HepG2 (cell line): Measurements from ENCODE around the gene CDC42BPG. TPM values are rescaled to one million over a fixed set of nuclear protein-coding genes. Genes with fewer than 3 reads are reported as not detected.

Source experiments
- GATAD2A ChIP-seq: IDR thresholded peaks from 2 replicates; pipeline ENCODE4 v1.6.1; 2016
- HHEX ChIP-seq: IDR thresholded peaks from 2 replicates; pipeline ENCODE4 v1.6.1; 2016; ENCODE audit warnings: control low read depth
- HNF4G ChIP-seq, 2 experiments: sonication (generic) in 1 of 2; formaldehyde crosslinking in 1 of 2; IDR thresholded peaks; 2 replicates each; pipeline versions ENCODE4 v1.4.0 to v1.6.1; 2011 to 2020; ENCODE audit warnings: borderline replicate concordance in 2 of 2, low read depth in 2 of 2, mild to moderate bottlenecking in 2 of 2, low read length in 1 of 2, missing genetic modification reagents in 1 of 2, moderate library complexity in 1 of 2
- IRX3 ChIP-seq: sonication (generic); formaldehyde crosslinking; IDR thresholded peaks from 2 replicates; pipeline ENCODE4 v1.8.1; 2023; ENCODE audit warnings: mild to moderate bottlenecking, low read depth, missing genetic modification reagents, borderline replicate concordance
- MTF2 ChIP-seq: sonication (generic); formaldehyde crosslinking; IDR thresholded peaks from 2 replicates; pipeline ENCODE4 v1.5.0; 2020; ENCODE audit warnings: missing genetic modification reagents, borderline replicate concordance
- PPARG ChIP-seq: conservative IDR thresholded peaks from 2 replicates; pipeline ENCODE4 v1.6.1; 2016; ENCODE audit warnings: missing biosample characterization, missing genetic modification reagents
- RELA ChIP-seq: sonication (generic); formaldehyde crosslinking; IDR thresholded peaks from 2 replicates; pipeline ENCODE4 v1.4.0; 2020; ENCODE audit warnings: missing genetic modification reagents
- TAF15 ChIP-seq: fragments of 200-400 bp; formaldehyde crosslinking; IDR thresholded peaks from one replicate; pipeline ENCODE4 v1.6.1; 2018; ENCODE audit warnings: mild to moderate bottlenecking, low read depth, low read length; ENCODE audit not compliant: poor library complexity, severe bottlenecking
- ZBTB42 ChIP-seq: sonication (generic); formaldehyde crosslinking; IDR thresholded peaks from 2 replicates; pipeline ENCODE4 v1.5.0; 2020; ENCODE audit warnings: mild to moderate bottlenecking, missing genetic modification reagents
- ZFP36 ChIP-seq: fragments of 150-350 bp; IDR thresholded peaks from 2 replicates; pipeline ENCODE4 v1.6.1; 2018; ENCODE audit warnings: borderline replicate concordance, low read length, low read depth; ENCODE audit not compliant: partially characterized antibody
- ZNF121 ChIP-seq: sonication (generic); formaldehyde crosslinking; IDR thresholded peaks from 2 replicates; pipeline ENCODE4 v1.5.0; 2020; ENCODE audit warnings: mild to moderate bottlenecking, missing genetic modification reagents
- ZNF616 ChIP-seq: sonication (generic); formaldehyde crosslinking; IDR thresholded peaks from 2 replicates; pipeline ENCODE4 v1.5.0; 2020; ENCODE audit warnings: low read depth, mild to moderate bottlenecking, missing genetic modification reagents
- polyA plus RNA-seq, 8 experiments: library from polyadenylated mRNA; depleted of rRNA in 3 of 8; stranded (reverse) in 7 of 8; unstranded in 1 of 8; fragments of >200 nt; fragmentation: Illumina TruSeq in 4 of 8; extraction: Trizol in 4 of 8; gene quantifications; 2 replicates each; pipeline versions ENCODE4 v1.2.1 to v1.2.3, GENCODE V29; 2011 to 2016; ENCODE audit warnings: low read depth in 4 of 8, missing spikeins in 1 of 8, mixed read lengths in 1 of 8; ENCODE audit not compliant: insufficient read depth in 1 of 8
- total RNA-seq, 5 experiments: library from RNA; depleted of rRNA; stranded (reverse); fragments of >200 nt; fragmentation: Illumina TruSeq; extraction: Trizol; gene quantifications; 2 replicates each; pipeline ENCODE4 v1.2.3, GENCODE V29; 2016; ENCODE audit warnings: low read depth in 1 of 5
- TF ChIP-seq, protein P1 (sequence below): sonication (generic); formaldehyde crosslinking; IDR thresholded peaks from 2 replicates; pipeline ENCODE4 v1.4.0; 2020; ENCODE audit warnings: mild to moderate bottlenecking, missing genetic modification reagents
- TF ChIP-seq, protein P2 (sequence below): sonication (generic); formaldehyde crosslinking; conservative IDR thresholded peaks from 2 replicates; pipeline ENCODE4 v1.8.0; 2022; ENCODE audit warnings: low read depth, missing genetic modification reagents
- TF ChIP-seq, protein P3 (sequence below): sonication (generic); formaldehyde crosslinking; conservative IDR thresholded peaks from 2 replicates; pipeline ENCODE4 v1.8.0; 2022; ENCODE audit warnings: mild to moderate bottlenecking, moderate library complexity, missing genetic modification reagents
- TF ChIP-seq, protein P4 (sequence below): sonication (generic); formaldehyde crosslinking; IDR thresholded peaks from 2 replicates; pipeline ENCODE4 v1.4.0; 2020; ENCODE audit warnings: missing genetic modification reagents
- TF ChIP-seq, protein P5 (sequence below): sonication (generic); formaldehyde crosslinking; IDR thresholded peaks from 2 replicates; pipeline ENCODE4 v1.5.0; 2020; ENCODE audit warnings: mild to moderate bottlenecking, missing genetic modification reagents
- TF ChIP-seq, protein P6 (sequence below): sonication (generic); formaldehyde crosslinking; IDR thresholded peaks from 2 replicates; pipeline ENCODE4 v1.4.0; 2020; ENCODE audit warnings: missing genetic modification reagents

The CDC42BPG gene
- total and polyA plus RNA-seq, 2 of the 13 experiments (the other 11 are each of a cell fraction or from before 2014, with no cell fraction given), result 0.55 to 1.4 TPM

DNA sequence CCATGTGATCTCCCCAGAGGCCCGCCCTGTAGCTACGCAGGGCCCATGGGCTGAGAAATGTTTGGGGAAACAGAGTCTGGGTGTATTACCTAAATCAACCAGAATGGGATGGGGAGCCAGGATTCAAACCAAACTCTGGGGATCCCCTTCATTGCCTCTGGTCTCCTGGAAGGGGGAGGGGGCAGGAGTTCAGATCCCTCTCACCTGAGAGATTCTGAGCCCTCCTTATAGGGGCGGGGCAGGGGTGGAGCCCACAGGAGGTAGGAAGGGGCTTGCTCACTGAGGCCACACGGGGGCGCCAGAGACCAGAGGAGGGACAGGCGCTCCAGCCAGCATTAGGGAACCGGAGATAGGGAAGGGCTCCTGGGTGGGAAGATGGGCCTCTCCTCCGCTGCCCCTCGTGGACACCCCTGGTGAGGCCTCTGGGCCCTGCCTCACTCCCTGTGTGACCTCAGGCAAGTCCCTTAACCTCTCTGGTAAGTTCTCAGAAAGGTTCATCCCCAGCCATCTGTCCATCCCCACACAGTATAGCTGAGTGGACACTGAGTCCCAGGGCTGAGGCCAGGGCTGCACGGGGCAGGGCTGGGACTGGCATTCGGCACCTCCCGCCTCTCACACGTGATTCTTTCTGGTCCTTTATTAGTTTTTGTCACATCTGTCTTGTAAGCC is 2.7 kb upstream of the CDC42BPG start (continued):
- TF ChIP-seq, protein P1, sequence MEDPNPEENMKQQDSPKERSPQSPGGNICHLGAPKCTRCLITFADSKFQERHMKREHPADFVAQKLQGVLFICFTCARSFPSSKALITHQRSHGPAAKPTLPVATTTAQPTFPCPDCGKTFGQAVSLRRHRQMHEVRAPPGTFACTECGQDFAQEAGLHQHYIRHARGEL (CRISPR knock-in tag), result no peak
- TF ChIP-seq, protein P2, sequence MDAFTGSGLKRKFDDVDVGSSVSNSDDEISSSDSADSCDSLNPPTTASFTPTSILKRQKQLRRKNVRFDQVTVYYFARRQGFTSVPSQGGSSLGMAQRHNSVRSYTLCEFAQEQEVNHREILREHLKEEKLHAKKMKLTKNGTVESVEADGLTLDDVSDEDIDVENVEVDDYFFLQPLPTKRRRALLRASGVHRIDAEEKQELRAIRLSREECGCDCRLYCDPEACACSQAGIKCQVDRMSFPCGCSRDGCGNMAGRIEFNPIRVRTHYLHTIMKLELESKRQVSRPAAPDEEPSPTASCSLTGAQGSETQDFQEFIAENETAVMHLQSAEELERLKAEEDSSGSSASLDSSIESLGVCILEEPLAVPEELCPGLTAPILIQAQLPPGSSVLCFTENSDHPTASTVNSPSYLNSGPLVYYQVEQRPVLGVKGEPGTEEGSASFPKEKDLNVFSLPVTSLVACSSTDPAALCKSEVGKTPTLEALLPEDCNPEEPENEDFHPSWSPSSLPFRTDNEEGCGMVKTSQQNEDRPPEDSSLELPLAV (CRISPR knock-in tag), result no peak
- TF ChIP-seq HHEX (CRISPR knock-in tag) (no peak), RELA (no peak), MTF2 (CRISPR knock-in tag) (no peak), ZNF121 (CRISPR knock-in tag) (0 out of 2 replicates have a peak, but pooled peaks have one; percentile 42), HNF4G (IDR thresholded peaks at IDR 0.05; ENCODE audit: borderline replicate concordance, low read depth, low read length) (no peak), HNF4G (CRISPR knock-in tag; IDR thresholded peaks at IDR 0.05; ENCODE audit: borderline replicate concordance, low read depth) (0 out of 2 replicates have a peak, but pooled peaks have one; percentile 2), ZFP36 (peak; percentile 82), ZBTB42 (CRISPR knock-in tag) (no peak), PPARG (CRISPR knock-in tag) (no peak), ZNF616 (CRISPR knock-in tag) (no peak), GATAD2A (CRISPR knock-in tag) (peak; percentile 48), IRX3 (no peak), TAF15 (no peak)
- TF ChIP-seq, protein P3, sequence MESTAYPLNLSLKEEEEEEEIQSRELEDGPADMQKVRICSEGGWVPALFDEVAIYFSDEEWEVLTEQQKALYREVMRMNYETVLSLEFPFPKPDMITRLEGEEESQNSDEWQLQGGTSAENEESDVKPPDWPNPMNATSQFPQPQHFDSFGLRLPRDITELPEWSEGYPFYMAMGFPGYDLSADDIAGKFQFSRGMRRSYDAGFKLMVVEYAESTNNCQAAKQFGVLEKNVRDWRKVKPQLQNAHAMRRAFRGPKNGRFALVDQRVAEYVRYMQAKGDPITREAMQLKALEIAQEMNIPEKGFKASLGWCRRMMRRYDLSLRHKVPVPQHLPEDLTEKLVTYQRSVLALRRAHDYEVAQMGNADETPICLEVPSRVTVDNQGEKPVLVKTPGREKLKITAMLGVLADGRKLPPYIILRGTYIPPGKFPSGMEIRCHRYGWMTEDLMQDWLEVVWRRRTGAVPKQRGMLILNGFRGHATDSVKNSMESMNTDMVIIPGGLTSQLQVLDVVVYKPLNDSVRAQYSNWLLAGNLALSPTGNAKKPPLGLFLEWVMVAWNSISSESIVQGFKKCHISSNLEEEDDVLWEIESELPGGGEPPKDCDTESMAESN (CRISPR knock-in tag), result 0 out of 2 replicates have a peak, but pooled peaks have one; percentile 35
- TF ChIP-seq, protein P4, sequence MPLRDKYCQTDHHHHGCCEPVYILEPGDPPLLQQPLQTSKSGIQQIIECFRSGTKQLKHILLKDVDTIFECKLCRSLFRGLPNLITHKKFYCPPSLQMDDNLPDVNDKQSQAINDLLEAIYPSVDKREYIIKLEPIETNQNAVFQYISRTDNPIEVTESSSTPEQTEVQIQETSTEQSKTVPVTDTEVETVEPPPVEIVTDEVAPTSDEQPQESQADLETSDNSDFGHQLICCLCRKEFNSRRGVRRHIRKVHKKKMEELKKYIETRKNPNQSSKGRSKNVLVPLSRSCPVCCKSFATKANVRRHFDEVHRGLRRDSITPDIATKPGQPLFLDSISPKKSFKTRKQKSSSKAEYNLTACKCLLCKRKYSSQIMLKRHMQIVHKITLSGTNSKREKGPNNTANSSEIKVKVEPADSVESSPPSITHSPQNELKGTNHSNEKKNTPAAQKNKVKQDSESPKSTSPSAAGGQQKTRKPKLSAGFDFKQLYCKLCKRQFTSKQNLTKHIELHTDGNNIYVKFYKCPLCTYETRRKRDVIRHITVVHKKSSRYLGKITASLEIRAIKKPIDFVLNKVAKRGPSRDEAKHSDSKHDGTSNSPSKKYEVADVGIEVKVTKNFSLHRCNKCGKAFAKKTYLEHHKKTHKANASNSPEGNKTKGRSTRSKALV (CRISPR knock-in tag), result no peak
- TF ChIP-seq, protein P5, sequence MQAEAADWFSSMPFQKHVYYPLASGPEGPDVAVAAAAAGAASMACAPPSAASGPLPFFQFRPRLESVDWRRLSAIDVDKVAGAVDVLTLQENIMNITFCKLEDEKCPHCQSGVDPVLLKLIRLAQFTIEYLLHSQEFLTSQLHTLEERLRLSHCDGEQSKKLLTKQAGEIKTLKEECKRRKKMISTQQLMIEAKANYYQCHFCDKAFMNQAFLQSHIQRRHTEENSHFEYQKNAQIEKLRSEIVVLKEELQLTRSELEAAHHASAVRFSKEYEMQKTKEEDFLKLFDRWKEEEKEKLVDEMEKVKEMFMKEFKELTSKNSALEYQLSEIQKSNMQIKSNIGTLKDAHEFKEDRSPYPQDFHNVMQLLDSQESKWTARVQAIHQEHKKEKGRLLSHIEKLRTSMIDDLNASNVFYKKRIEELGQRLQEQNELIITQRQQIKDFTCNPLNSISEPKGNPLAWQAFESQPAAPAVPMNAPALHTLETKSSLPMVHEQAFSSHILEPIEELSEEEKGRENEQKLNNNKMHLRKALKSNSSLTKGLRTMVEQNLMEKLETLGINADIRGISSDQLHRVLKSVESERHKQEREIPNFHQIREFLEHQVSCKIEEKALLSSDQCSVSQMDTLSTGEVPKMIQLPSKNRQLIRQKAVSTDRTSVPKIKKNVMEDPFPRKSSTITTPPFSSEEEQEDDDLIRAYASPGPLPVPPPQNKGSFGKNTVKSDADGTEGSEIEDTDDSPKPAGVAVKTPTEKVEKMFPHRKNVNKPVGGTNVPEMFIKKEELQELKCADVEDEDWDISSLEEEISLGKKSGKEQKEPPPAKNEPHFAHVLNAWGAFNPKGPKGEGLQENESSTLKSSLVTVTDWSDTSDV, result no peak
- TF ChIP-seq, protein P6, sequence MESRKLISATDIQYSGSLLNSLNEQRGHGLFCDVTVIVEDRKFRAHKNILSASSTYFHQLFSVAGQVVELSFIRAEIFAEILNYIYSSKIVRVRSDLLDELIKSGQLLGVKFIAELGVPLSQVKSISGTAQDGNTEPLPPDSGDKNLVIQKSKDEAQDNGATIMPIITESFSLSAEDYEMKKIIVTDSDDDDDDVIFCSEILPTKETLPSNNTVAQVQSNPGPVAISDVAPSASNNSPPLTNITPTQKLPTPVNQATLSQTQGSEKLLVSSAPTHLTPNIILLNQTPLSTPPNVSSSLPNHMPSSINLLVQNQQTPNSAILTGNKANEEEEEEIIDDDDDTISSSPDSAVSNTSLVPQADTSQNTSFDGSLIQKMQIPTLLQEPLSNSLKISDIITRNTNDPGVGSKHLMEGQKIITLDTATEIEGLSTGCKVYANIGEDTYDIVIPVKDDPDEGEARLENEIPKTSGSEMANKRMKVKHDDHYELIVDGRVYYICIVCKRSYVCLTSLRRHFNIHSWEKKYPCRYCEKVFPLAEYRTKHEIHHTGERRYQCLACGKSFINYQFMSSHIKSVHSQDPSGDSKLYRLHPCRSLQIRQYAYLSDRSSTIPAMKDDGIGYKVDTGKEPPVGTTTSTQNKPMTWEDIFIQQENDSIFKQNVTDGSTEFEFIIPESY, result peak; percentile 48; the same call in 1 of the 2 replicates
